ENCODE data around the gene GBP6.
"Not testable (repeated sequence)": the region's sequence is repeated elsewhere in the genome, so short reads cannot be mapped to it uniquely, and the experiment has no call there.

GBP6 gene, protein sequence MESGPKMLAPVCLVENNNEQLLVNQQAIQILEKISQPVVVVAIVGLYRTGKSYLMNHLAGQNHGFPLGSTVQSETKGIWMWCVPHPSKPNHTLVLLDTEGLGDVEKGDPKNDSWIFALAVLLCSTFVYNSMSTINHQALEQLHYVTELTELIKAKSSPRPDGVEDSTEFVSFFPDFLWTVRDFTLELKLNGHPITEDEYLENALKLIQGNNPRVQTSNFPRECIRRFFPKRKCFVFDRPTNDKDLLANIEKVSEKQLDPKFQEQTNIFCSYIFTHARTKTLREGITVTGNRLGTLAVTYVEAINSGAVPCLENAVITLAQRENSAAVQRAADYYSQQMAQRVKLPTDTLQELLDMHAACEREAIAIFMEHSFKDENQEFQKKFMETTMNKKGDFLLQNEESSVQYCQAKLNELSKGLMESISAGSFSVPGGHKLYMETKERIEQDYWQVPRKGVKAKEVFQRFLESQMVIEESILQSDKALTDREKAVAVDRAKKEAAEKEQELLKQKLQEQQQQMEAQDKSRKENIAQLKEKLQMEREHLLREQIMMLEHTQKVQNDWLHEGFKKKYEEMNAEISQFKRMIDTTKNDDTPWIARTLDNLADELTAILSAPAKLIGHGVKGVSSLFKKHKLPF

DNA sequence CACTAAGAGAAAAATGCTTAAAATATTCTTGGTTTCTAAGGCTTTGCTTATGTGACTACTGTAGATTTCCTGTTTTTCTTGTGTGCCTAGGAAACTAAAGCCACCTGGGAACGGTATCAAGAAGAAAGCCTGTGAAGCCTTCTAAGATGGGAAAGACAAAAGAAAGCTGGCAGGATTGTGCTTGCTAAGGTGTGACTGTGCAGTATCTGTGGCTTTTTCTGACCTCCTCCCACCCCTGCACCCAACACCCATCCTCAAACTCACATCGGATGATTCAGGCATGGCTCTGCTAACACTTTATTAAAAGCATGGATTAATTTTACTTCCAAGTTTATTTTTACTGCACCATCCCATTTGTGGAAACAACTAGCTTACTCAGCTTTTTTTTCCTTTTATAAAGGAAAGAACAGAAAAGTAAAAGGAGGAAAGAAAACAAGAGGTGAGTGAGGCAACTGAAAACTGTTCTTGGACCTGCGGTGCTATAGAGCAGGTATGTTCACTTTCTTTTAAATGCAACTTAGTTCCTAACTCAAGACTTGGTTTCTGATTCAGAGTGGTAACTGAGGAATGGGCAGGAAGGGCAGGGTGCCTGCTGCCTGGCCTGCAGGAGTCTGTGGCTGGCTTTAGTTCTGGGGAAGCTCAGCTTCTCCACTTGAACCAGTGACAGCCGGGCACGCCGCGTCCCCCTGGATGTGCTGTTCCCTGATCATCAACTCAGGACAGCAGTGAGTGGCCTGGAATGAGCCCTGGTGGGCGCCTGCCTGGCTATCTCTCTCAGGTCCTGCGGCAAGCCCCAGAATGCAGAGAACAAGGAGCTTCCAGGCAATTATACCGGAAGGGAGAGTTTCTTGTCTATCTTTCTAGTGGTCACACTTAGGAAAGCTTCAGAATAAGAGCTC lies at the start of gene GBP6:
GBP6 (plus strand) TSS at position 422 of the 899 bp plus-strand sequence. CDS start 4,493 bp downstream, outside the sequence.
- no peak for DNase-seq (ENCODE audit: low read depth in 2 of 2)

DNA sequence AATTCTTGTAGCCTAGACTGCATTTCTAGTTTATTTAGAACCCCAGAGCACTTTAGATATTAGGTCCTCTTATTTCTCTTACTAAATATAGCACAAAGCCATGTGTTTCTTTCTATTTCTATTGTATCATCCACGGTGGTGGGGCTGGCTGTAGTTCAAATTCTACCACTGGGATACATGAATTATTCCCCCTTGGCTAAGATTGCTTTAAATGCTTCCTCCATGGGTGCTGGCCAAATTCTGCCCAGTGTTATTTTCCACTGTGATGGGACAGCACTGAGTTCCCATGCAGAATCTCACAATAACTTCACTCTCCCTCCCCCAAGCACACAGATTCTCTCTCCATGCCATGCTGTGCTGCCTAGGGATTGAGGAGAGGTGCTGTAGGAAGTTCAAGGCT lies 41.5 kb upstream of the GBP6 start:
- no peak for DNase-seq (ENCODE audit: low read depth in 2 of 2)

DNA sequence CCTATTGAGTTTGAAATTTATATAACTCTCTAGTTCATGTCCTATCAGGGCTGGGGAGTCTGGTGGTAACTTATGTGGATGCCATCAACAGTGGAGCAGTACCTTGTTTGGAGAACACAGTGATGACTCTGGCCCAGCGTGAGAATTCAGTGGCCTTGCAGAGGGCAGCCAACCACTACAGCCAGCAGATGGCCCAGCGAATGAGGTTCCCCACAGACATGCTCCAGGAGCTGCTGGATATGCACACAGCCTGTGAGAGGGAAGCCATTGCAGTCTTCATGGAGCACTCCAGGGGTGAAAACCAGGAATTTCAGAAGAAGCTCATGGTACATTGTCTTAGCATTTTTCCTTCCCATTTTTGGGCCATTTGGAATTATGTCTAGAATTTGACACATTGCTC lies 32.0 kb upstream of the GBP6 start:
- DNase-seq (ENCODE audit: low read depth in 2 of 2), result no peak

DNA sequence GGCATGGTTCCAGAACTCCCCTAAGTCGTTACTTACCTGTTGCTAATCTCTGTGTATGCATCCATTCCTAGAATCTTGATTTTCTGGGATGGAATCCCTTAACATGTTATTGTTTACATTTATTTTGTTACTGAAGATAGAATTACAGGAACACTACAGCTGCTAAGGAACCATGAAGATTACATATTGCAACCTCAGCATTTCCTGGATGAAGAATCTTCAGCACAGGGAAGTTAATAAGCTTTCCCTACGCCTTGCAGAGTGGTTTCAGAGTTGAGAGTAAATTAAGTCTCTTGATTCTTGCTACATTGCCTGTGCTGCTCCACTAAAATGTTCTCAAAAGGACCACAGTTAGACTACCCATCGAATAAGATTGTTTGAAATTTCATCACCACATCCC lies 31.4 kb upstream of the GBP6 start:
- DNase-seq (ENCODE audit: low read depth in 2 of 2), result no peak

DNA sequence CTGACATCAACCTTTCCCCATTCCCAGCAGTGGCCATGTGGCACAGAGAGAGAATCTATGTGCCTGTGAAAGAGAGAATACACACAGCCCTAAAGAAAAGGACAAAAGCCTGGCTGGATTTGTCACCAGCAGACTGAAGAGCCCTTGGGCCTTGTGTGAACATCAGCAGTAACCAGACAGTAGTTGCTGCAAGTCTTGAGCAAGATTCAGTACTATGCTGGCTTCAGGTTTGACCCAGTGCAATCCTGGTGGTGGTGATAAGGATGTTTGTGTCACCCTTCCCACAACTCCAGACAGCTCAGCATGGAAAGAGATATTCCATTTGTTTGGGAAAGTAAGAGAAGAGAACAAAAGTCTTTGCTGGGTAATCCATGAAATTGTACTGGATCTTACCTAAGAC lies 28.4 kb upstream of the GBP6 start:
- DNase-seq (ENCODE audit: low read depth in 2 of 2), result no peak

DNA sequence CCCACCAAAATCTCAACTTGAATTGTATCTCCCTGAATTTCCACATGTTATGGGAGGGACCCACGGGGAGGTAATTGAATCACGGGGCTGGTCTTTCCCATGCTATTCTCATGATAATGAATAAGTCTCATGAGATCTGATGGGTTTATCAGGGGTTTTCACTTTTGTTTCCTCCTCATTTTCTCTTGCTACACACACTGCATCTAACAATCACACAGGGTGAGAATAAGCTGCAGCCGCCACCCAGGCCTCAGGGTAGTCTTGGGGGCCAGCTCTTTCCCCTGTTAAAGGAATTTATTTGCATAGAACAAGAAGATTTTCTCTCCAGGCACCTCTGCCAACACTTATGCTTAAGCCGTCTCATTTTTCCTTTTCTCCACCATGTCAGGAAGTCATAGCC lies 26.0 kb upstream of the GBP6 start:
- DNase-seq (ENCODE audit: low read depth in 2 of 2), result no peak

DNA sequence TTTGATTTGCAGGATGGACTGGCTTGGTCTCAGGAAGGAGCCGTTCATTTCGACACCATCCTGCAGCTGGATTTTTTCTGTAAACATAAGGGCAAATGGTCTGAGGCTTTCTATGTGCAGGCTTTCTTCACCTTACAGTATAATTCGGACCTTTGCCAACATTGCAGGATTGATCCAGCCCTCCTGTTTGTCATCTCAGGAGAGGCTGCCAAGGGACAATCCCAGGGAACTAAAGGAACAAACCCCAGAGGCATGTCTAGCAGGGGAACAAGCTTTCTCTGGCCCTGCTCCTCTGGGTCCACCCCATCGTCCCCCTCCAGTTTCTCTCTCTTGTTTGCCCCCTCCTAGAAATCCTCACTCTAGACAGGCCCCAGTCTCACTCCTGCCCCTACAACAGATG lies 24.8 kb upstream of the GBP6 start:
- no peak for DNase-seq (ENCODE audit: low read depth in 2 of 2)

DNA sequence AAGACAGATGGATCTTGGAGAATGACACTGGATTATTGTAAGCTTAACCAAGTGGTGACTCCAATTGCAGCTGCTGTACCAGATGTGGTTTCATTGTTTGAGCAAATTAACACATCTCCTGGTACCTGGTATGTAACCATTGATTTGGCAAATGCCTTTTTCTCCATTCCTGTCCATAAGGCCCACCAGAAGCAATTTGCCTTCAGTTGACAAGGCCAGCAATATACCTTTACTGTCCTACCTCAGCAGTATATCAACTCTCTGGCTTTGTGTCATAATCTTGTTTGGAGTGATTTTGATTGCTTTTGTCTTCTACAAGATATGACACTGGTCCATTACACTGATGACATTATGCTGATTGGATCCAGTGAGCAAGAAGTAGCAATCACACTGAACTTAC lies 18.4 kb upstream of the GBP6 start:
- DNase-seq (ENCODE audit: low read depth in 2 of 2), result not testable (repeated sequence)

DNA sequence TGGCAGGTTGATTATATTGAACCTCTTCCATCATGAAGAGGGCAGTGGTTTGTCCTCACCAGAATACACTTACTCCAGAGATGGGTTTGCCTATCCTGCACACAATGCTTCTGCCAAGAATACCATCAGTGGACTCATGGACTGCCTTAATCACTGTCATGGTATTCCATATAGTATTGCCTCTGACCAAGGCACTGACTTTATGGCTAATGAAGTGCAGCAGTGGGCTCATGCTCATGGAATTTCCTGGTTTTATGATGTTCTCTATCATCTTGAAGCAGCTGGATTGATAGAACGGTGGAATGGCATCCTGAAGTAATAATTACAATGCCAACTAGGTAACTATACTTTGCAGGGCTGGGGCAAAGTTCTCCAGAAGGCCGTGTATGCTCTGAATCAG lies 16.6 kb upstream of the GBP6 start:
- DNase-seq (ENCODE audit: low read depth in 2 of 2), result no peak

DNA sequence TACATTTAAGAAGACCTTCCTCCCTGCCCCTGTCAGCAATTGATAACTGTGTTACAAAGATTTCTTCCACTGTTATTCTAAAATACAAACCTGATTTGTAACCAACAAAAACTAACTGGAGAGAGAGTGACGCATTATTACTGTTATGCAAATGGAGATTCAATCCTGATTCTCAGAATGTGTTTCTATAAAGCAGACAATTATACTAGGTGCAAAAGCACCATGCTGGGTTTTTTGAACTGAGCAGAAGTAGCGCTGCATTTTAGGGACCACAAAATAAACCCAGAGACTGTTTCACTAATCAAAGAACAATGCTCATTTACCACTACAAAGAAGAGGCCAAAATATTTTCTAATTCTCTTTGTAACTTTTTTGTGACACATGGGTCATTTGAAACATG lies 13.6 kb upstream of the GBP6 start:
- no peak for DNase-seq (ENCODE audit: low read depth in 2 of 2)

DNA sequence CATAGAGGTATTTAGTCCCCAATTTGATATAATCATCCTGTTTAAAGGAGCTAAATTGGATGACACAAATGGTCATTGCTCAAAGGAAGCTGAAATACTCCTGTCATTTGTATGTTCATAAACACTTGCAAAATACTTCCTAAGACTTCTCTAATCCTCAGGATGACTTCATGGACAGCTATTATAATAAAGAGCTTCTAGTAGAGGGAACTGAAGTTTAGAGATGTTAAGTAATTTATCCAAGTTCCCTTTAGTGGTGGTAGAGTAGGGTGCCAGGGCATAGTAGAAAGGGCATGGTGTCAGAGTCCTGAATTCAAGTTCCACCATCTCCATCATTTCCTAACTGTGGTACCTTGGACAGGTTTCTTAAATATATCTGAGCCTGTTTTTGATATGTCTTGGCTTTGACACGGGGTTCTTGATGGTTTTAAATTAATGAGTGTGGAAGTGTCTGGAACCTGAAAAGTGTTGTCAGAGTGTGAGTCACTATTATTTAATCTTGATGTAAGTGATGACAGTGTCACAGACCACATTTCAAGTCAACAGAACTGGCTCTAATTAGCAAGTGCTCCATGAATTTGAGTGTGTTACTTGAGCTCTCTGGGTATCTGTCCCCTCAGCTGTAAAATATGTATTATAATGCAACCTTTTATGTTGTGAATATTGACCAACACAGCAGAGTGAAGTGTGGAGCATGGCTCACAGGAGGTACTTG lies 12.1 kb upstream of the GBP6 start:
- no peak for DNase-seq (ENCODE audit: low read depth in 2 of 2)

DNA sequence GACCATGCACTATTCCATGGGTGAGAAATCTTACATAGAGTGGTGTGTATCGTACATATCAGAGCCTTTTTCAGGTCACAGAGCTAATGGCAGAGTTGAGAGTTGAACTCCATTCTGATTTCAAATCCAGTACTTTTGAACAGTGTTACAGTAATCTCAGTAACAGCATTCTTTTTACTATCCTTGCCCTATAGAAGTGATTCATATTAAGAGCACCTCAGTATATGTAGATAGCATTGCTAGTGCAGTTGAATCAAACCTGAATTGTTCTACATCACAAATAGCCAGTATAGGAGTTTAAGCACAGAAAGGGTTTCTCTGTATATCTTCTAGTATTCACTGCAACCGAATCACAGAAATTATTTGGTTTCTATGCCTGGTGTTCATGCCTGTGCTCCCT lies 11.4 kb upstream of the GBP6 start:
- no peak for DNase-seq (ENCODE audit: low read depth in 2 of 2)

DNA sequence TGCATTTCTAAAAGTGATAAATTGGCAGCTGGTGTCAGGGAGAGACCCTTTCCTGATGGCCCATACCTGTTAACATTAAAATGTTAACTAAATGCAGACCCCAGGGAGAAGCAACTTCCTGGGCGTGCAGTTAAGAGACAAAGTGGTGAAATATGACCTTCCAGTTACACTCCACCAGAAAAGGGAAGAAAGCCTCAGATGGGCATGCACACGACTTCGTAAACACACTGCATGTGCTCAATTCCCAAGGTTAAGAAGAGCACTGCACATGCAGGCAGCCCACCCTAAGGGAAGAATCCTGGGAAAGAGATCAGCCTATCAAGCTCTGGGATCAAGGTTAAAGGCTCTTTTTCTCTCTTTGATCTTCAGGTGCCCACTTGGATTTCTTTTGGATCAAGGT lies 9.7 kb upstream of the GBP6 start:
- no peak for DNase-seq (ENCODE audit: low read depth in 2 of 2)

DNA sequence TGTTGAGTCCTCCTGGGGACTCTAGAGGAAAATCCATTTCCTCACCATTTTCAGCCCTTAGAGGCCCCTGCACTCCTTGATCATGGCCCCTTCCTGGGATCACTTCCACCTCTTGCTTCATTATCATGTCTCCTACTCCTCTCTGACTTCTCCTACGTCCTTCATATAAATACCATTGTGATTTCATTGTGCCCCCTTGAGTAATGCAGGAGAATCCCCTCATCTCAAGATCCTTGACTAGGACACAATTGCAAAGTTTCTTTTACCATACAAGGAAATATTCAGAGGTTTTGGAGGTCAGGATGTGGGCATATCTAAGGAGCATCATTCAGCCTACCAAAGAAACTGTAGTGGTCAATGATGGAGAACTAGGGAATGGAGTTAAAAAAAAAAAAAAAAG lies 8.8 kb upstream of the GBP6 start:
- no peak for DNase-seq (ENCODE audit: low read depth in 2 of 2)

DNA sequence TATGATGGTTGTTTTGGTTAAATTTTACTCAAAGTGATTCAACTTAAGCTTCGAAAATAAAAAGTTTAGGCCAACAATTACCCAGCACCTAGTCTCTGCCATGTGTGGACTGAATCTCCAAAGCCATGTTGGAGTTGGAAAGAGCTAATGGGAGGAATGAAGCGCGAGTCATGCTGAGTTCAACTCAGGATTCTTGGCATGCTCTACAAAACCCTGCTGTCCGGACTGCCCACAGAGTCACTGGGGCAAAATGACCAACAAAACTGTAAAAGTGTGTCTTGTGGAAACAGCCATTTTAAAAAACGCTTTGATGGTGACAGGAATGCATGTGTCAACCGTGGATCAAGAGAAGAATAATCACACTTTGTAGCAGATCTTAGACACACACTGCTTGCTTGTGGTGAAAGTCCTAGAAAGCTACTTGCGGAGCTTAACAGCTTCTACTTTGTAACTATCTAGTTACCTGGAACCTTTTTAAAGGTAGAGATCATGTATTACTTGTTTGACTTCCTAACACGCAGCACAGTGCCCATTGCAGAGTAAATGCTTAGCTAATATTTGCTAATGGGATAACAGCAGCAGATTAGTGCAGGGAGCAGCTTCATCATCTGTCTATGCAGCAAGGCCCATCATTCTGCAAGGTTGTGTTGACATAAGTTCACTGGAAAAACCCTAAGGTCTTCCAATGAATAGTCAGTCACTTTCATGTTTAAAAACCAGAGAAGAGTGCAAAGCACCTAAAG lies 7.0 kb upstream of the GBP6 start:
- no peak for DNase-seq (ENCODE audit: low read depth in 2 of 2)

DNA sequence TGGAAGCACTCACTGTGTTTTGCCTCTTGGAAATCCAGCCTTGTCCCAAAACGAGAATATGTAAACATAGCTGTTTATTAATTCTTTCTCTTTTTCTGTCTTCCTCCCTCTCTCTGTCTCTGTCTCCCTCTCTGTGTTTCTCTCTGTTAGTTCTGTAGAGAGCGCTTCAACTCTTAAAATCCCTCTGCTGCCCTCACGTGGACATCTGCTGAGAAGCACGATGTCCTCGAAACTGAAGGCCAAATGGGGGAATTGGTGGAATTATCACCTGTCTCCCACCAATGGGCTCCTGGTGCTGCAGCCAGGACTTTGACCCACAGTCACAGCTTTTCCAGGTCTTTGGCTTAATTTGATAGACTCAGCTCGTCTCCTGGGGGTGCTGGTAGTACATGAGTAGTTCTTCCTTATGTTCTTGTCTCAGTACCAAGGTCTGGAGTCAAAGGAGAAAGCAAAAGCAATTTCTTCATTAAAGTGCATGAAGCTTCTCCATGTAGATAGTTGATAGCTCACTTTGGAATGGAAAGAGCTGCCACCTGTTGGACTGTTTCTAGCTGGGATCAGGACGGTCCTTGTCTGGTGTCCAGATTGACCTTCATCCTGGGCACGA lies 5.5 kb upstream of the GBP6 start:
- peak; percentile 58 to 80 for DNase-seq (ENCODE audit: low read depth in 2 of 2)

DNA sequence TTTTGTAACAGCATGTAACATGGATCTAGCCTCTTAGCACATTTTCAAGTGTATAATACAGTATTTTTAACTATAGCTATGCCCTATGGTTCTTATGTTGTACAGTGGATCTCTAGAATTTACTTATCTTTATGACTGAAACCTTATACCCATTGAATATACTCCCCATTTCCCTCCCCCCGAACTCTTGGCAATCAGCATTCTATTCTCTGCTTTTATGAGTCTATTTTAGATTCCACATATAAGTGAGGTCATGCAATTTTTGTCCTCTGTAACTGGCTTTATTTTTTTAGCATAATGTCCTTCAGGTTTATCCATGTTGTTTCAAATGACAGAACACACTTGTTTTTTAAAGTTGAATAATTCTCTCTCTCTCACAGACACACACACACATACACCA lies 3.1 kb upstream of the GBP6 start:
- DNase-seq (ENCODE audit: low read depth in 2 of 2), result no peak

DNA sequence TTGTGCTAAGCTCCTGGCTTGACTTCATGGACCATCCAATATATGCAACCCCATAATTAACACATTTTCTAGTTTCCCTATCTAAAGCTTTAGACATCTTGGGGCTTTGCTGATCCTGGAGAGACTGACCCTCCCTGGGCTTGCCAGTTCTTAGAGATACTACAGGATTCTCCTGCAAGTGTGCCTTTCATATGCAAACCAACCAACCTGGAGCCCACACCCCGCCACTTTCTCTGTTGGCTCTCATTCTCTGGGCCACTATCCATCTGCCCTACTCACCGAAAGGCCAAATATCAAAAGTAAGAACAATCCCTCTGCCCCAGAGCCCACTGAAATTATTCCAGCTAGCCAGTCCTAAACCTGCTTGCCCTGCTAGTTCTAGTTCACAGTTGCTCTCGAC lies 2.2 kb upstream of the GBP6 start:
- no peak for DNase-seq (ENCODE audit: low read depth in 2 of 2)

DNA sequence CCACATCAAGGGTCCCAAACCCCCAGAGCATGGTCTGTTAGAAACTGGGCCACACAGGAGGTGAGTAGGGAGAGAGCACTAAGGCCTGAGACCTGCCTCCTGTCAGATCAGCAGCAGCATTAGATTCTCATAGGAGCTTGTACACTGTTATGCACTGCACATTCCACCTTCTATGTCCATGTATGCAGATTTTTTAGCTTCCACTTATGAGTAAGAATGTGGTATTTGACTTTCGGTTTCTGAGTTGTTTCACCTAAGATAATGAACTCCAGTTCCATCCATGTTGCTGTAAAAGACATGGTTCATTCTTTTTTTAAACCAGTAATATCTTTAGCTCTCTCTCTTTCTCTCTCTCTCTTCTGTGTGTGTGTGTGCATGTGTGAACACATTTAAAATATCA lies 663 bp upstream of the GBP6 start:
- DNase-seq (ENCODE audit: low read depth in 2 of 2), result no peak

DNA sequence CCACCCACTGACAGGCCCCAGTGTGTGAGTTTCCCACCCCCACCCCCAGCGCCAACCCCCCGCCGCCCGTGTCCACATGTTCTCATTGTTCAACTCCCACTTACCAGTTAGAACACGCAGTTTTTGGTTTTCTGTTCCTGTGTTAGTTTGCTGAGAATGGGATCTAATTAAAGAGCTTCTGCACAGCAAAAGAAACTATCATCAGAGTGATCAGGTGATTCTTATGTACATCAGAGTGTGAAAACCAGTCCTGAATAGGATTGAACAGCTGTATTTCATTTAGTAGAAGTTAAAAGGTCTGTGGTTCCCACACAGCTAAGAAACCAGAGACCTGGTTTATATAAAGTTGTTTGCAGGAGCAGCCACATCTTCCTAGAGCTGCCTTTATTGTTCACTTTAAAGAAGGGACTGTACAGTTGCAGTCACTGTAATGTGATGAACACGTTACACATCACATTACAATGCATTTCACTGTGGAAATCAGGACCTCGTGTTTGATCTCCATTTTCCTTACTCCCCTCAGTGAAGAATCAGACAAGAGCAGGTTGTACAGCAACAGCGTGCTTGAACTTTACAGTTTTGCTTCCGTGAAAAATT lies 1.2 kb downstream of the GBP6 start:
- DNase-seq (ENCODE audit: low read depth in 2 of 2), result no peak
